ENCODE measurements around the gene CATSPER2. TPM values are rescaled to one million over a fixed set of nuclear protein-coding genes. Genes with fewer than 3 reads are reported as not detected.
"Not testable (repeated sequence)": the region's sequence is repeated elsewhere in the genome, so short reads cannot be mapped to it uniquely, and the experiment has no call there.

The CATSPER2 gene
- total RNA-seq, 1 experiment from 2014 or later, result 4.6 TPM

- H3K4ac ChIP-seq (ENCODE audit: low read depth, low read length), result no peak overlapping the region
- no peak overlapping the region for H3K27ac ChIP-seq (ENCODE audit: insufficient read length, low read depth, low read length)
- H3K14ac ChIP-seq (ENCODE audit: insufficient read depth, low read length), result no peak overlapping the region
- no peaks in the 10 kb centered on the region for H3K27me3 ChIP-seq (ENCODE audit: insufficient read depth, low read length)
- TF ChIP-seq, protein P1, sequence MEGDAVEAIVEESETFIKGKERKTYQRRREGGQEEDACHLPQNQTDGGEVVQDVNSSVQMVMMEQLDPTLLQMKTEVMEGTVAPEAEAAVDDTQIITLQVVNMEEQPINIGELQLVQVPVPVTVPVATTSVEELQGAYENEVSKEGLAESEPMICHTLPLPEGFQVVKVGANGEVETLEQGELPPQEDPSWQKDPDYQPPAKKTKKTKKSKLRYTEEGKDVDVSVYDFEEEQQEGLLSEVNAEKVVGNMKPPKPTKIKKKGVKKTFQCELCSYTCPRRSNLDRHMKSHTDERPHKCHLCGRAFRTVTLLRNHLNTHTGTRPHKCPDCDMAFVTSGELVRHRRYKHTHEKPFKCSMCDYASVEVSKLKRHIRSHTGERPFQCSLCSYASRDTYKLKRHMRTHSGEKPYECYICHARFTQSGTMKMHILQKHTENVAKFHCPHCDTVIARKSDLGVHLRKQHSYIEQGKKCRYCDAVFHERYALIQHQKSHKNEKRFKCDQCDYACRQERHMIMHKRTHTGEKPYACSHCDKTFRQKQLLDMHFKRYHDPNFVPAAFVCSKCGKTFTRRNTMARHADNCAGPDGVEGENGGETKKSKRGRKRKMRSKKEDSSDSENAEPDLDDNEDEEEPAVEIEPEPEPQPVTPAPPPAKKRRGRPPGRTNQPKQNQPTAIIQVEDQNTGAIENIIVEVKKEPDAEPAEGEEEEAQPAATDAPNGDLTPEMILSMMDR (conservative IDR thresholded peaks at IDR 0.05), result no peak
- no peaks in the 10 kb centered on the region for H3K4me1 ChIP-seq (ENCODE audit: insufficient read depth, low read length)
- Mint-ChIP-seq H3K36me3 (ENCODE audit: insufficient read depth in 1 of 3, low read depth in 3 of 3) (no peaks in the 10 kb centered on the region), H3K9me3 (no peaks in the 10 kb centered on the region), H3K4me3 (no peak overlapping the region), H3K27me3 (ENCODE audit: low read depth) (no peaks in the 10 kb centered on the region; the same call in 1 of the 2 replicates), H3K27ac (no peak overlapping the region), H3K4me1 (no peaks in the 10 kb centered on the region)
- no peak for DNase-seq
- H3K79me1 ChIP-seq (ENCODE audit: insufficient read depth, low read depth, low read length, poor library complexity, severe bottlenecking), result no peaks in the 10 kb centered on the region
- no peaks in the 10 kb centered on the region for H4K20me1 ChIP-seq (ENCODE audit: control insufficient read depth, insufficient read depth, insufficient read length)
- no peak overlapping the region for H3K9ac ChIP-seq (ENCODE audit: extremely low read depth, insufficient read length, low read length)
- H4K91ac ChIP-seq (ENCODE audit: insufficient read length, low read depth, low read length), result no peak overlapping the region
- no peaks in the 10 kb centered on the region for H3K23me2 ChIP-seq (ENCODE audit: insufficient read length, low read depth, low read length, poor library complexity, severe bottlenecking)
- H2AK5ac ChIP-seq (ENCODE audit: insufficient read length, low read length), result no peak overlapping the region
- H2BK12ac ChIP-seq (ENCODE audit: insufficient read length, low read depth, low read length), result no peak overlapping the region
- H3K9me3 ChIP-seq (ENCODE audit: control insufficient read depth, low read depth, low read length), result no peaks in the 10 kb centered on the region
- no peak overlapping the region for H3K18ac ChIP-seq (ENCODE audit: insufficient read length, low read depth, low read length)
- H3K23ac ChIP-seq (ENCODE audit: insufficient read length, low read depth, low read length), result no peak overlapping the region
- H3K4me2 ChIP-seq (ENCODE audit: insufficient read depth, insufficient read length, low read length), result no peak overlapping the region
- no peaks in the 10 kb centered on the region for H3K79me2 ChIP-seq (ENCODE audit: insufficient read depth, low read length)
- no peak overlapping the region for H3K56ac ChIP-seq (ENCODE audit: insufficient read length, low read depth, low read length)
- no peak overlapping the region for H2AFZ ChIP-seq (ENCODE audit: low read length)
- no peak overlapping the region for H2BK15ac ChIP-seq (ENCODE audit: low read depth, low read length)
- H4K5ac ChIP-seq (ENCODE audit: insufficient read length, low read depth, low read length), result no peak overlapping the region
- no peak overlapping the region for H2BK20ac ChIP-seq (ENCODE audit: low read depth, low read length, poor library complexity, severe bottlenecking)
- no peak overlapping the region for H2BK120ac ChIP-seq (ENCODE audit: low read depth, low read length, poor library complexity, severe bottlenecking)
- H3T11ph ChIP-seq (ENCODE audit: low read length), result no peak overlapping the region
- no peak overlapping the region for H2BK5ac ChIP-seq (ENCODE audit: insufficient read length, low read length)
- H4K8ac ChIP-seq (replicated peaks; ENCODE audit: insufficient read length, low read depth, low read length), result no peak overlapping the region
- WGBS (ENCODE audit: extremely low coverage, insufficient read length, low lambda C conversion rate), result no CpG with 5 or more reads among the region's 5 CpGs
Measured at GRCh38 chr15:43625106-43625505, 23.5 kb downstream of the CATSPER2 start.

GRCh38 chr15:43622068-43622799, 26.4 kb downstream of the CATSPER2 start:
- H2AK5ac ChIP-seq (ENCODE audit: insufficient read length, low read length); H3K27ac ChIP-seq (ENCODE audit: insufficient read length, low read depth, low read length); H3K18ac ChIP-seq (ENCODE audit: insufficient read length, low read depth, low read length); H3K27me3 ChIP-seq (ENCODE audit: insufficient read depth, low read length); H2AFZ ChIP-seq (ENCODE audit: low read length); H3K56ac ChIP-seq (ENCODE audit: insufficient read length, low read depth, low read length); H3K23me2 ChIP-seq (ENCODE audit: insufficient read length, low read depth, low read length, poor library complexity, severe bottlenecking); H3T11ph ChIP-seq (ENCODE audit: low read length); H3K9me3 Mint-ChIP-seq; H2BK15ac ChIP-seq (ENCODE audit: low read depth, low read length); H4K5ac ChIP-seq (ENCODE audit: insufficient read length, low read depth, low read length); H2BK20ac ChIP-seq (ENCODE audit: low read depth, low read length, poor library complexity, severe bottlenecking); H3K79me1 ChIP-seq (ENCODE audit: insufficient read depth, low read depth, low read length, poor library complexity, severe bottlenecking); H3K79me2 ChIP-seq (ENCODE audit: insufficient read depth, low read length); H3K9ac ChIP-seq (ENCODE audit: extremely low read depth, insufficient read length, low read length); H3K4me1 Mint-ChIP-seq; H3K4me3 Mint-ChIP-seq; H3K27ac Mint-ChIP-seq; H4K20me1 ChIP-seq (ENCODE audit: control insufficient read depth, insufficient read depth, insufficient read length); H3K27me3 Mint-ChIP-seq (ENCODE audit: low read depth); H3K9me3 ChIP-seq (ENCODE audit: control insufficient read depth, low read depth, low read length); H2BK5ac ChIP-seq (ENCODE audit: insufficient read length, low read length); H3K4me1 ChIP-seq (ENCODE audit: insufficient read depth, low read length); H4K91ac ChIP-seq (ENCODE audit: insufficient read length, low read depth, low read length); H2BK120ac ChIP-seq (ENCODE audit: low read depth, low read length, poor library complexity, severe bottlenecking); H3K36me3 Mint-ChIP-seq (ENCODE audit: insufficient read depth in 1 of 3, low read depth in 3 of 3); H3K23ac ChIP-seq (ENCODE audit: insufficient read length, low read depth, low read length); H4K8ac ChIP-seq (replicated peaks; ENCODE audit: insufficient read length, low read depth, low read length); DNase-seq; H2BK12ac ChIP-seq (ENCODE audit: insufficient read length, low read depth, low read length); H3K4me2 ChIP-seq (ENCODE audit: insufficient read depth, insufficient read length, low read length); H3K14ac ChIP-seq (ENCODE audit: insufficient read depth, low read length); H3K4ac ChIP-seq (ENCODE audit: low read depth, low read length): not testable (repeated sequence)
- no CpG with 5 or more reads among the region's 7 CpGs for WGBS (ENCODE audit: extremely low coverage, insufficient read length, low lambda C conversion rate)
